HL-60/S4 treated with phorbol 12-myristate 13-acetate at 8.2 ng/mL for 4 days and 3 days (cell line): ENCODE measurements around the gene LAIR2.
"Not testable (repeated sequence)": the region's sequence is repeated elsewhere in the genome, so short reads cannot be mapped to it uniquely, and the experiment has no call there.

Experiments
- in situ Hi-C: fragments of 300-500 bp; cut with MboI; formaldehyde crosslinking; loops from 2 replicates; pipeline ENCODE4 v1.15.0; 2022; ENCODE audit warnings: low sequenced_read_pairs

LAIR2 gene

DNA sequence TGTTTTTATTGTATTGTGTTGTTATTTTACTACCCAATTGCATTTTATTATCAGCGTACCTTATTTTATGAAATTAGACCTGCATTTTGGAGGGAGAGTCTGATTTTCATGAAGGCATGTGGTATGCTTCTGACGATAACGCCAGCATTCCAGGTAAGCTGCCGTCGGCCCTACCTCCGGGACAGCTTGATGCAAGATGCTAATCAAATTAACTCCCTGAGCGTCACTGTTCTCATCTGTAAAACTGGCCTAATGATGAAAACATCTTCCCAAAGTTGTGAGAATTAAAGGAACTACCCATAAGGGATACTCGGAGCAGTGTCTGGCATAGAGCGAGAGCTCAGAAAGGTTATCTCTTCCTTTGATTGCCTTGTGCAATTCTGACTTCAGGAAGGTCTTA lies 12.9 kb upstream of the LAIR2 start:
- in situ Hi-C loops: loop anchor here (25.0 kb wide), 2 partner anchors 173 to 423 kb away; partner anchors contain the start of genes LILRB4 and NCR1

GRCh38 chr19:54492568-54492967 lies 10.1 kb upstream of the LAIR2 start:
- in situ Hi-C loops: loop anchor here (25.0 kb wide), 2 partner anchors 170 to 420 kb away; partner anchors contain the start of genes LILRB4 and NCR1

GRCh38 chr19:54493056-54493455 lies 9.6 kb upstream of the LAIR2 start:
- in situ Hi-C loops: loop anchor here (25.0 kb wide), 2 partner anchors 169 to 419 kb away; partner anchors contain the start of genes LILRB4 and NCR1

DNA sequence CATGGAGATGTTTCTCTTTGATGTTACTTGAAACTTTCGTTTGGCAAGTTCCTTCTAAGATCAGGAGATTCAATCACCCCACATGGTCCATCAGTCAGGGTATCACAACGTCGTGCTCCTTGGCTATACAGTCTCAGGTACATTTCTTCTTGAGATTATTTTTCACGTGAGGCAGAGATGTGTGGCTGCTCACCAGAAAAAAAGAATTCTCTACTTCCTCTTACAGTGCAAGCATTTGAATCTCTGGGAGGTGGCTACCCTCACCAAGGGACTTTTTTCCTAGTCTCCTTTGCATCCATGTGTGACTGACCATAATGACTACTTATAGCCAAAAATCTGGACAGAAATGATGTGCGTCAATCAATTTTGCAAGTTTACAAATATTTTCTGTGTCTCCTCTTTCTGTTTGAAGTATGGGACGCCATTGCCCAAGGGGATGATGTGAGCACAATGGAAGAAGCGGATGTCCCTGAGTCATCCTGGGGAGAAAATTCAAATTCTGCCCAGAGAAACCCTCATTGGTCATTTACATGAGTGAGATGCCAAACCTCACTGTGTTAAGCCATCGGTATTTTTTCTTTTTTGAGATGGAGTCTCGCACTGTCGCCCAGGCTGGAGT lies 8.6 kb upstream of the LAIR2 start:
- in situ Hi-C loops: loop anchor here (25.0 kb wide), 2 partner anchors 168 to 418 kb away; partner anchors contain the start of genes LILRB4 and NCR1

DNA sequence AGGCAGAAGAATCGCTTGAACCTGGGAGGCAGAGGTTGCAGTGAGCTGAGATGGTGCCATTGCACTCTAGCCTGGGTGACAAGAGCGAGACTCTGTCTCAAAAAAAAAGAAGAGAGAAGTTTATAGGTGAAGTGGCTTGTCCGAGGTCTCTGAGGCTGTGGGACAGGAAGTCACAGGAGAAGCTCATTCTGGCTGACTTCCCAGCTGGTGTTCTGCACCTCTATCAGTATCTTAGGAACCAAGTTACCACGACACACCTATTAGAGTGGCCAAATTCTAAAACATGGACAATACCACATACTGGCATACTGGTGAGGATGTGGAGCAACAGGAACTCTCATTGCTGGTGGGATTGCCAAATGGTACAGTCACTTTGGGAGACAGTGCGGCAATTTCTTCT lies 7.3 kb upstream of the LAIR2 start:
- in situ Hi-C loops: loop anchor here (25.0 kb wide), 2 partner anchors 167 to 417 kb away; partner anchors contain the start of genes LILRB4 and NCR1

GRCh38 chr19:54497747-54498450 lies 4.7 kb upstream of the LAIR2 start:
- in situ Hi-C loops: loop anchor here (25.0 kb wide), 2 partner anchors 164 to 414 kb away; partner anchors contain the start of genes LILRB4 and NCR1

GRCh38 chr19:54498451-54498772 lies 4.2 kb upstream of the LAIR2 start:
- in situ Hi-C loops: loop anchor here (25.0 kb wide), 2 partner anchors 164 to 414 kb away; partner anchors contain the start of genes LILRB4 and NCR1

DNA sequence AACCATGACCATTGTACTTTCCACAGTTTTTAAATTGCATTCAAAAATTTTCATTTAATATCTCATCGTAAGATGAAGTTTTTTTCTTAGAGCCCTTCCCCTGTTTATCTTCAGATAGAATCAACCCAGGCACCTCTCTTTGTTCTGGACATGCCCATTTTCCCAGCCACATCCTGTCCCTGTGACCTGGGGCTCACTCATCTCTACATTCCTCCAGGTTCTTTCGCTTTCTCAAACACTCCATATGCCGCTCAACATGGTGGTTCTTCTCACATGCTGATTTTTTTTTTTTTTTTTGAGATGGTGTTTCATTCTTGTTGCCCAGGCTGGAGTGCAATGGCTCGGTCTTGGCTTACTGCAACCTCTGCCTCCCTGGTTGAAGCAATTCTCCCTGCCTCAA lies 2.9 kb downstream of the LAIR2 start:
- in situ Hi-C loops: not testable (repeated sequence)

DNA sequence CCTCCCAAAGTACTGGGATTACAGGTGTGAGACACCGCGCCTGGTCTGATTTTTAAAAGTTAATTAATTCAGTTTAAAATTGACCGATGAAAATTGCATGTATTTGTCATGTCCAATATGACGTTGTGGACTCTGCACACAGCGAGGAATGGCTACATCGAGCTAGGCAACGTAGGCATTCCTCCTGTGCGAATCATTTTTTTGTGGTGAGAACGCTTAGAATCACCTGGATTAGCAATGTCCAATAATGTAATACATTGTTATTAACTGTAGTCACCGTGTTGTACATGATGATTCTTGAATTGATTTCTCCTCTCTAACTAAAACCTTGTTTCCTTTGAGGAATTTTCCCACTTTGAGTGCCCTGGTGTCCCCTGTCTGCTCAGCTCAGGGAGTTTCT lies 3.4 kb downstream of the LAIR2 start:
- in situ Hi-C loops: no loop called here

- in situ Hi-C loops: not testable (repeated sequence)
Measured at GRCh38 chr19:54507038-54507717, 4.5 kb downstream of the LAIR2 start.

DNA sequence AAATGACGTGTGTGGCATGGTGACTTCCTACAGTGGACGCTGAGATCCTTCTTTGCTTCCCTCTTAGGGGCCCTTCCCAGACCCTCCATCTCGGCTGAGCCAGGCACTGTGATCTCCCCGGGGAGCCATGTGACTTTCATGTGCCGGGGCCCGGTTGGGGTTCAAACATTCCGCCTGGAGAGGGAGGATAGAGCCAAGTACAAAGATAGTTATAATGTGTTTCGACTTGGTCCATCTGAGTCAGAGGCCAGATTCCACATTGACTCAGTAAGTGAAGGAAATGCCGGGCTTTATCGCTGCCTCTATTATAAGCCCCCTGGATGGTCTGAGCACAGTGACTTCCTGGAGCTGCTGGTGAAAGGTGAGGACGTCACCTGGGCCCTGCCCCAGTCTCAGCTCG lies 5.2 kb downstream of the LAIR2 start:
- in situ Hi-C loops: no loop called here

DNA sequence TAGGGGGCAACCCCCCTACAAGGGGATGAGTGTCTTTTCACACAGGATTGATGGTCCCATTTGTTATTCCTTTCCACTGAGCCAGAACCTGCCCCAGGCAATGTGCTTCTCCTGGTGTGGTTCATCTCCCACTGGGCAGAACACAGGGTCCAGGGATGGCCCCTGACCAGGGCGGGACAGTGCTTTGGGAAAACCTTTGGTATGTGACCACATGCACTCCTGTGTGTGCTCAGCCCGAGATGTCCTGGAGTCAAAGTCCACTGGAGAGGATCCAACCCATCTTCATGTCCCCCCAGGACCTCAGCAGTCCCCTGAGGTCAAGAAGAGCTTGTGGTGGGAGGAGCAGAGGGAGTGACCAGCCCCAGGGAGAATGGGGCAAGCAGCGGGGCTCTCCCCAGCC lies 5.9 kb downstream of the LAIR2 start:
- in situ Hi-C loops: not testable (repeated sequence)

- in situ Hi-C loops: not testable (repeated sequence)
Measured at GRCh38 chr19:54509200-54509940, 6.7 kb downstream of the LAIR2 start.

DNA sequence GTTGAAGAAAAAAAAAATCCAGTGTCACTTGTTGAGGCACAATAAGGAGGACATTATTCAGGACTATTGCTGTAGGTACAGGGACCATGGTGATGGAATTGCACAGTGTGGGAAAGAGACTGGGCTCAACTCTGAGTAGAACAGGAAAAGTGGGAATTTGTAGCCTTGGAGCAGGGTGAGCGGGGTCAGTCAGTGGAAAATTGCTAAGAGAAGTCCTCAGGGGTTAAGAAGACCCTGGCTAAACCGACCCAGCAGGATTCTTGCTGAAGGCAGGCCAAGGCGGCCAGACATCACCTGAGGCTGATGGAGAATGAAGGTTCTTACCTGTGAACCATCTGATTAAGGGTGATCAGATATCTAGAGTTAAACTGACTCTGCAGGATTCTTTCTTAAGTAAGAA lies 12.5 kb downstream of the LAIR2 start:
- in situ Hi-C loops: no loop called here

DNA sequence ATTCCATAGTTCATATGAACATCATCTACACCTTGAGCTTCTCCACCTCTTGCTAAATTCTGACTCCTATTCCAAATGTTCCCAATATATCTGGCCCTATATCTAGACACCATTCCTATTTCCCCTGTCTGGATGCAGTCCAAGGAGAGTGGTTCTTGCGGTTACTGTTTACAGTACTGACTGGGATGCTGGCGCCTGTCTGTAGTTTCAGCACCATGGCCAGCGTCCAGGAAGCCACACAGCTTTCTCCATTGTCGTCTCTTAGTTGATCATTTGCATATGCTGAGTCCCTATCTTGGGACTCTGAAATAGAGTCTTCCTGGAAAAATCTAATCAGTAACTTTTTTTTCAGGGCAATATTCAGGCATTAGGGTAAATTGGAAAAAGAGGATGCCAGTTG lies 14.9 kb downstream of the LAIR2 start:
- in situ Hi-C loops: no loop called here

GRCh38 chr19:54518844-54519243 lies 16.2 kb downstream of the LAIR2 start:
- in situ Hi-C loops: no loop called here

GRCh38 chr19:54521022-54521859 lies 18.6 kb downstream of the LAIR2 start:
- in situ Hi-C loops: no loop called here

DNA sequence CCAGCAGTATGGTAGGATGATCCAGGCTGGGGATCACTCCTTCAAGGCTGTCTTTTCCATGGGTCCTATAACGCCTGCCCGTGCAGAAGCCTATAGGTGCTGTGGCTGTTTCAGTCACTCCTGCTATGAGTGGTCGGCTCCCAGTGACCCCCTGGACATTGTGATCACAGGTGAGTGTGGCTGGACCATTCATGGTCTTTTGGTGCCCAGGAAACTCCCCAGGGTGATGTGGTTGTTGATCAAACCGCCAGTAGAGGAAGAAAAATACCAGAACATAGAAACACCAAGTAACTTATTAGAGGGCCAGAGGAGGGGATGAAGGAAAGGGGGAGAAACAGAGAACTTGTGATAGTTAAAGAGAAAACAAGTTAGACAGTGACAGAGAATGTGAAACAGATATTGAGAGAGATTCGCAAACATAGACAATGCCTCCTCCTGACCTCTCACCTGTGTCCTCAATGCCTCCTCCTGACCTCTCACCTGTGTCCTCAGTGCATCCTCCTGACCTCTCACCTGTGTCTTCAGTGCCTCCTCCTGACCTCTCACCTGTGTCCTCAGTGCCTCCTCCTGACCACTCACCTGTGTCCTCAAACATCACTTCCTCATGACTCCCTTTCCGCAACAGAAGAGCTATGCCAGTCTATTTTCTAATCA lies 19.4 kb downstream of the LAIR2 start:
- in situ Hi-C loops: no loop called here

DNA sequence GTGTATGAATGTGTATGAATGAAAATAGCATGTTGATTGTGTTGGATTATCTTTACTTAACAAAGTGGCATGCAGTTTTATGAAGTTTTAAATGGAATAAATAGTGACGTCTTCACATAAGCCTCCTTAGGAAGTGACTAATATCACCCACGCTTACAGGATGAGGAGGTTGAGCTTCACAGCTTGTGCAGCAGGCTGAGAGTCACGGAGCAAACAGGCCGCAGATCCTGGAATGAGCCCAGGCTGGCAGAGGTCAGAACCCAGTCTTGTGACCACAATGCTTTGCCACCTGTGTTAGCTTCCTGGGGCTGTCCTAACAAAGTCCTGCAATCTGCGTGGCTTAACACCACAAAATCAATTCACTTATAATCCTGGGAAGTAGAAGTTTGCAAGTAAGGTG lies 20.8 kb downstream of the LAIR2 start:
- in situ Hi-C loops: no loop called here

DNA sequence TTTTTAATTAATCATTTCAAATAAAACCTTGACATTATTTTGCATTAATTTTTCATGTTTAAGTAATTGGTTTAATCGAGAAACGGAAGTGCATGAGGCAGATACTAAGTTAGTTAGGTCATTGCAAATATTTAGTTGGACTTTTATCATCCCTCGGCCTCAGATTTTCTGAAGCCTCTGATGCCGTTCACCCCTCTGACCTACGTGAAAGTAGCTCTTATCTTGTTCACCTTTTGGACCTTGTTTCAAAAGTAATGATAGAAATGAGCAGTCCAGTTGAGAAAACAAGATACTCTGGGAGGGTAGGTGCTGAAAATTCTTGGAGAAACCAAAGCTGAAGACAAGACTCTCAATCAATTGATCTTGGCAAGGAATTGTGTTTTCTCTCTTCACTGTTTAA lies 23.0 kb downstream of the LAIR2 start:
- in situ Hi-C loops: no loop called here
